GM19328 (cell line): ENCODE measurements around the gene HTT-AS.
"Not testable (repeated sequence)": the region's sequence is repeated elsewhere in the genome, so short reads cannot be mapped to it uniquely, and the experiment has no call there.

Experiments used
- ATAC-seq: cut with Tn5 transposase; IDR thresholded peaks from one replicate; pipeline ENCODE4 v1.9.1; 2021; ENCODE audit warnings: mild to moderate bottlenecking, moderate library complexity; ENCODE audit not compliant: unreplicated experiment

HTT-AS gene

GRCh38 chr4:3074078-3074845 lies at the start of gene HTT-AS, which contains the start of gene HTT:
Gene HTT-AS (minus strand): TSS chr4:3074538.
Gene HTT (plus strand): TSS chr4:3074681. CDS start chr4:3074826, 145 bp downstream.
- peak; percentile 76 for ATAC-seq

GRCh38 chr4:3123181-3123671 lies 48.9 kb upstream of the HTT-AS start:
- ATAC-seq = no peak

DNA sequence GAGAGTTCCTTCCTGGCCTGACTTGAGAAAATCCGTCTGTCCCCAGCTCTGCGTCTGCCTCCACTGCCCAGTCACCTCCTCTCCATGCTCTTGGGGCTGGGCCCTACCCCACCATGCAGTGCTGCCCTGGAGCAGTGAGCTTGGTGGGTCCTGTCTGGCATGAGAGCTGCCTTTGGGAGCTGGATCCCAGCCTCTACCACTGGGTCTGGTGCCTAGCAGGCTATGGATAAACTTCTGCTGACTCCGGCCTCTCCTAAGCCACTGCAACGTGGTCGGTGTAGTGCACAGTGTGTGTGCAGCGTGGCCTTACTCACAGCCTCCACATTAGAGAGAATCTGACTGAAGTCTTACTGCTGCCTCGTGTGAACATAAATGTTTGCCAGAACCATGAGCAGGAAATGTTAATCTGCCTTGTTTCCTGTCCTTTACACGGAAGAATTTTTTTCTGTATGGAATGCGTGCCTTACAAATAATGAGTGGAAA lies 47.8 kb upstream of the HTT-AS start:
- ATAC-seq = no peak

GRCh38 chr4:3121596-3121995 lies 47.3 kb upstream of the HTT-AS start:
- ATAC-seq = no peak

DNA sequence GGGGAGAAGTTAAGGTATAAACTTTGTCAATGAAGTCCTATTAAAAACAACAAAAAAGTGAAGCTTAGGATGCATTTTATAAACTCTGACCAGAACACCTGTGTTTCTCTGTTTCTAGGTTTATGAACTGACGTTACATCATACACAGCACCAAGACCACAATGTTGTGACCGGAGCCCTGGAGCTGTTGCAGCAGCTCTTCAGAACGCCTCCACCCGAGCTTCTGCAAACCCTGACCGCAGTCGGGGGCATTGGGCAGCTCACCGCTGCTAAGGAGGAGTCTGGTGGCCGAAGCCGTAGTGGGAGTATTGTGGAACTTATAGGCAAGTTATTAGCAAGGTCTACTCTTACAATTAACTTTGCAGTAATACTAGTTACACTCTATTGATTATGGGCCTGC lies 46.8 kb upstream of the HTT-AS start:
- ATAC-seq = no peak

- ATAC-seq = no peak
Measured at GRCh38 chr4:3119464-3119863, 45.1 kb upstream of the HTT-AS start.

- no peak for ATAC-seq
Measured at GRCh38 chr4:3118312-3118711, 44.0 kb upstream of the HTT-AS start.

- no peak for ATAC-seq
Measured at GRCh38 chr4:3116955-3117354, 42.6 kb upstream of the HTT-AS start.

- no peak for ATAC-seq
Measured at GRCh38 chr4:3115637-3116270, 41.4 kb upstream of the HTT-AS start.

- ATAC-seq = no peak
Measured at GRCh38 chr4:3114377-3114776, 40.0 kb upstream of the HTT-AS start.

DNA sequence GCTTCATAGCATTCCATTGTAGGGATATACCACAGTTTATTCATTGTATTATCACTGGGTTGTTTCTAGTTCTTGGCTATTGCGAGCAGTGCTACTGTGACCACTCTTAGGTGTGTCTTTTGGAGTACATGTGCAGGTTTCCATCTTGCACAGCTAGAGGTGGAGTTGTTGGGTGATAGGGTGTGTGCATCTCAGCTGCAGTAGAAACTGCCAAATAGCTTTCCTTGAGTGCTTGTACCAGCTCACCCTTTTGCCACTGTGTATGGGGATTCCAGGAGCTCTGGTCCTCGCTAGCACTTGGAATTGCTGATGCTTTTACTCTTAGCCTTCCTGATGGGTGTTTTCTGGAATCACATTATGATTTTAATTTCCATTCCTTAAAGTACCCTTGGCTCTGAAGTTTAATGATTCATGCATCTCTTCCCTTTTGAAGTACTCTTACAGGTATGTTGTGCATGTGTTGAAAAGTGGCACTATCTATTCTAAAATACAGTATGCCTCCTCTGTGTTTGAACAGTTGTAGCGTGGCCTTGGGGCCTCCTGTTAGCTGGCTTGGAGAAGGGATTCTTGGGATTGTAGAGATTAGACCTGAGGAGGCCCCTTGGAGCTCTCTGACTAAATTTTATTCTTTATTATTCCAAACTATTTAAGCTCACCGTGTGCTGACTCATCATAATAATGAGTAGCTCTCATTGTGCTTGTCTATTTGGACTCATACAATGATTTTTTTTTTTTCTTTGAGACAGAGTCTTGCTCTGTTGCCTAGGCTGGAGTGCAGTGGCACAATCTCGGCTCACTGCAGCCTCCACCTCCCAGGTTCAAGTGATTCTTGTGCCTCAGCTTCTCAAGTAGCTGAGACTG lies 38.5 kb upstream of the HTT-AS start:
- ATAC-seq = no peak

DNA sequence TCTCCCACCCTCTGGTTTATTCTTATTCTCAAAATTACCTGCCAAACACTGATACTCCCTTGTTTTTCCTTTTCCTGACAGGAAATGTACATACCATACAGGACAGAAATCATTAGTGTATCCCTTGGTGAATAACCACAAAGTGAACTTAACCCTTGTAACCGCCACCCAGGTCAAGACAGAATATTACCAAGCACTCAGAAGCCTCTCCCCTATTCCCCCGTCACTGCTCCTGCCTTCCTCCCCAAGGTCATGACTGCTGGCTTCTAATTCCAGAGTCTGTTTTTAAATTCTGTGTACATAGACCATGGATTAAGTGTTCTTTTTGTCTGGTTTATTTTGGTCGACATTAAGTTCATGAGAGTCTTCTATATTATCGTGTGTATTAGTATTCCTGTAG lies 37.9 kb upstream of the HTT-AS start:
- no peak for ATAC-seq

- ATAC-seq = no peak
Measured at GRCh38 chr4:3111461-3111860, 37.1 kb upstream of the HTT-AS start.

DNA sequence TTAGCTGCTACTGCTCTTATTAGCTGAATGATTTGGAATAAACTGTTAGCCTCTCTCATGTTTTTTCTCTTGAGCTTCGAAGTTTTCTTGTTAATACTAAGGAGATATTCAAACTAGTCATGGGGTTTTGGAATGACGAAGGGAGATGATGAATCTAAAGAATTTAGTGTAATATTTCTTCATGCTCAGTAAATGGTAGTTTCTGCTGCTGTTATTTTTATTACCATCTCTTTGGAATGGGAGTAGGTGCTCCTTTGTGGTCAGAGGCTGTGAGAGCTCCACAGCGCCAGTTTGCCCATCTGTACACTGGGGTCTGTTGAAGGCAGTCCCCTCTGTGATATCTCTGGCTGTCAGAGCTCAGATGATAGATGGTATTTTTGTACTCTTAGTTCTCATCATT lies 33.9 kb upstream of the HTT-AS start:
- ATAC-seq = no peak

GRCh38 chr4:3107691-3108121 lies 33.4 kb upstream of the HTT-AS start:
- no peak for ATAC-seq

DNA sequence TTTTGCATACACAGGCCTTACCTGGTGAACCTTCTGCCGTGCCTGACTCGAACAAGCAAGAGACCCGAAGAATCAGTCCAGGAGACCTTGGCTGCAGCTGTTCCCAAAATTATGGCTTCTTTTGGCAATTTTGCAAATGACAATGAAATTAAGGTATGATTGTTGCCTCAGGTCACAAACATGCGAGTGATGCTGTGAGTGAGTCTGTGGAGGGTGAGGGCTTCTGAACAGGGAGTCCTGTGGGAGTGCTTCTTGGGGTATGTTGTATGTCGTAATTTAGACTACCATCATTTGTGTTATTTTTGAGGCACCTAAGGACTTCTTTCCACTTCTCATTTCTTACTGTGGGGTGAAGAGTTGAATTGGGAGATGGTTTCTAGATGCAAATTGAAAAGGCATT lies 32.9 kb upstream of the HTT-AS start:
- ATAC-seq = no peak

DNA sequence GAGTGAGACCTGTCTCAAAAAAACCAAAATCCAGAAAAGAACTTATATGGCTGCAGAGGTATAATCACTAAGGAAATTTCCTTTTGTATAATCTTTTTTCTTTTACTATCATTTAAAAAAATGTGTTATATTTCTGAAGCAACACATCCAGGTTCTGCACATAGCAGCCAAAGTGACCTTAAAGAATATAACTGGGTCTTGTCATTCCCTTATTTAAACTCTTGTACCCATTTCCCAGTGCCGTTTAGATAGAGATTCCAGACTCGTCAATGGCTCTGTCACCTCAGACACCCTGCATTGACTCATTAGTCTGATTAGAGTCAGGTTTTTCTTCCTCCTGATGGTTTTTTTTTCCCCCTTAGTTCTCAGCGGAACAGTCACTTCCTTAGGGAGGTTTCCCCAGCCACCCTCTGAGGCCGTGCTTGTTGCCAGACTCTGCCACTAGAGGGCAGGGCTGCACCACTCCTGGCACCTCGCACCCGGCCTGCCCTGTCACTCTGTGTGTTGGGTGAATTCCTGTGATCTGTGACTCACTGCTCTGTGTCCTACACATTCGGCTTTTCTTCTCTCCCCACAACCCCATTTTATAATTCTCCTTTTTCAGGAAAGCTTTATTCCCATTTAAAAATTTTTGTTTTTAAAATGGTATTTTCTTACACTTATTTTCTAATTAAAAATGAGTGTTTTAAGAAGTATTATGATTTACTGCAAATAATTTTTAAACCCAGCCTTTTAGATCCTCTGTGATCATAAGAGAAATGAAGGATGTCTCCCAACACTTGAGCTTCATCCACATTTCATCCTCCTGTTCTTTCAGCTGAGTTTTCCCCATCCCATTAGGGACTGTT lies 32.2 kb upstream of the HTT-AS start:
- peak; percentile 85 for ATAC-seq

DNA sequence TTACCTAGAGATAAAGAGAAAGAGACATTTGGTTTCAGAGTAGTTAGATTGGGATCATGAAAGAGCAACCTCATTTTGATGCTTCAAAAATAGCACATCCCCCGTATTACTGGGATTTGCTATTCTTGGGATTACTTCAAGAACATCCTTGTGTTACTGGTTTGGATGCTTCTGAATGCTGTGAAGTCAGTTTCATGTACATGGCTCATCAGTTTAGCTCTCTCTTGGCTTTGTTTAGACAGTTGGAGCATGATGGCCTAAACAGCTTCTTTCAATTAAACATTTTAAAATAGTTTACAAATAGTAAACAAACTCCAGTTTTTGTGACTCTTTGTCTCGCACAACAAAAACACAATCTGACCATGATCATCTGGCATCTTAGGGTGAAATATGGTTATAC lies 24.0 kb upstream of the HTT-AS start:
- no peak for ATAC-seq

- ATAC-seq = no peak
Measured at GRCh38 chr4:3096202-3096601, 21.9 kb upstream of the HTT-AS start.

GRCh38 chr4:3094701-3095100 lies 20.4 kb upstream of the HTT-AS start:
- not testable (repeated sequence) for ATAC-seq
